HFF-Myc (cell line): ENCODE results near the gene TRIM9.

Experiments used
- DNase-seq: peaks from one replicate; pipeline ENCODE4 v3.0.0-alpha.2; 2011; ENCODE audit warnings: low read depth; ENCODE audit errors: extremely low read depth
- H3K4me3 ChIP-seq: replicated peaks from 2 replicates; pipeline ENCODE4 v1.5.1; 2011; ENCODE audit warnings: low read depth, mild to moderate bottlenecking, control low read depth, low read length
- CTCF ChIP-seq: IDR thresholded peaks from 2 replicates; pipeline ENCODE4 v1.5.1; 2012; ENCODE audit warnings: mild to moderate bottlenecking, low read depth, low read length, control low read depth; ENCODE audit errors: missing control alignments

Gene TRIM9

GRCh38 chr14:51044961-51045360 is 49.9 kb downstream of the TRIM9 start:
- no peak for DNase-seq
- TF ChIP-seq CTCF: no peak
- no peak overlapping the region for H3K4me3 ChIP-seq

DNA sequence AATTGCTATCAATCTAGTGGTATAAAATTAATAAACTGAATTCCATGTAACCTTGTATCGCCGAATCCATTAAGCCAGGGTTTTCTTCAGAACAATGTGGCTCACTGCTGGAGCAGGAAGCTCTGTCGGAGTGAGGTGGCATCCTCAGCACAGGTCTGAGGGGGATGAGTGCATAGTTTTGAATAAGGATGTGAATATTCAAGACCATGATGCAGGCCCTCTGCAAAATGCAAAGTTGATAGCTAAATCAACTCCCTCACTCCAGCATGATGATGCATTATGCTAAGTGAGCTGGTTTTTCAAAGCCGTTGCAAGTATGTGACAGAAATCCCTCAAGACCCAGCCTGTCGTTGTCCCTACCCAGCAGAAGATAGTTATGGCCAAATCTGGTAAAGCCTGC is 53.0 kb downstream of the TRIM9 start:
- no peak for TF ChIP-seq CTCF
- no peak for DNase-seq
- H3K4me3 ChIP-seq: no peak overlapping the region

DNA sequence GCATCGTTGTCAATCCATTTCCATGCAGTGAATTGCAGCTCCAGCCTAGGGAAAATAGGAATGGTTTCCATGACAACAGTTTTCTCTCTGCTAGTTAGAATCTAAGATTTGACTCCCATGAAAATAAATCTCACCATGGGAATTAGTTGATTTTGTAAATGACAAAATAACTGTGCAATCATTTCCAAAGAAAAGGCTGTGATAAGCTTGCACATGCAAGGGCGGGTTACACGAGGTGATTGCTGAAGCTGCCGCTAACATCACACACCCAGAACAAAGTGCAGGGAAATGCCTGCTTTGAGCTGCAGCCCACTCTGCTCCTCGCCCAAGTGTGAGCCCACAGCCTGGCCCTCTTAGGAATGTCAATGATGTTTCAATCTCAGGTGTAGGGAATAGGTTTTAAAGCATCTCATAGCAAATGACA is 53.8 kb downstream of the TRIM9 start:
- H3K4me3 ChIP-seq: no peak overlapping the region
- no peak for TF ChIP-seq CTCF
- DNase-seq: no peak

DNA sequence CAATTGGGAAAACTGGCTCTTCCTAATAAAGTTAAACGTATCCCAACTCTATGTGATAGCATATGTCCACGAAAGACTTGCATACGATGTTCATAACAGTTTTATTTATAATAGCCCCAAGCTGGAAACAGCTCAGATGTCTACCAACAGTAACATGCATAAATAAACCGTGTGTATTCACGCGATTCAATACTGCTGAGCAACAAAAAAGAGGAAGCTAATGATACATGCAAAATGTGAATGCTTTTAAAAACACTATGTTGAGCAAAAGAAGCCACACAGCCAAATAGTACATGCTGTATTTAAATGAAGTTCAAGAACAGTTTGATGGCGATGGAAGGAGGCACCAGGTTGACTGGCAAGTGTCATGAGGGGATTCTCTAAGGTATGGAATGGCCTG is 55.7 kb downstream of the TRIM9 start:
- no peak for TF ChIP-seq CTCF
- H3K4me3 ChIP-seq: no peak overlapping the region
- no peak for DNase-seq

- no peak for TF ChIP-seq CTCF
- no peak for DNase-seq
- no peak overlapping the region for H3K4me3 ChIP-seq
These were observed 59.2 kb downstream of the TRIM9 start for GRCh38 chr14:51035611-51036192.

- no peak for DNase-seq
- H3K4me3 ChIP-seq: no peak overlapping the region
- no peak for TF ChIP-seq CTCF
These were observed 65.8 kb downstream of the TRIM9 start for GRCh38 chr14:51028851-51029754.

- no peak overlapping the region for H3K4me3 ChIP-seq
- no peak for DNase-seq
- no peak for TF ChIP-seq CTCF
These were observed 66.5 kb downstream of the TRIM9 start for GRCh38 chr14:51028361-51028760.
